ENCODE results near the gene GK. TPM values are rescaled to one million over a fixed set of nuclear protein-coding genes. Genes with fewer than 3 reads are reported as not detected.

The GK gene
- total RNA-seq, 2 donors from 2014 or later = 8.9 to 10.2 TPM

GRCh38 chrX:30661228-30661627 lies 8.0 kb downstream of the GK start:
- no peaks in the 10 kb centered on the region for H3K4me1 ChIP-seq (ENCODE audit: control insufficient read depth, insufficient read depth, low read length)
- 80 to 93% methylated on average over 1 to 6 of the region's 6 CpGs for WGBS, 2 experiments (ENCODE audit: insufficient coverage in 1 of 2, insufficient read length in 1 of 2)
- Mint-ChIP-seq H3K4me3 (no peak overlapping the region), H3K27ac (no peak overlapping the region), H3K4me1 (no peaks in the 10 kb centered on the region), H3K9me3 (no peaks in the 10 kb centered on the region), H3K36me3 (ENCODE audit: low read depth) (no peaks in the 10 kb centered on the region), H3K27me3 (ENCODE audit: insufficient read depth) (no peaks in the 10 kb centered on the region)
- no peak for DNase-seq
- H3K9ac ChIP-seq (ENCODE audit: extremely low read depth, low read length, poor library complexity, severe bottlenecking) = no peak overlapping the region
- TF ChIP-seq, protein P1, sequence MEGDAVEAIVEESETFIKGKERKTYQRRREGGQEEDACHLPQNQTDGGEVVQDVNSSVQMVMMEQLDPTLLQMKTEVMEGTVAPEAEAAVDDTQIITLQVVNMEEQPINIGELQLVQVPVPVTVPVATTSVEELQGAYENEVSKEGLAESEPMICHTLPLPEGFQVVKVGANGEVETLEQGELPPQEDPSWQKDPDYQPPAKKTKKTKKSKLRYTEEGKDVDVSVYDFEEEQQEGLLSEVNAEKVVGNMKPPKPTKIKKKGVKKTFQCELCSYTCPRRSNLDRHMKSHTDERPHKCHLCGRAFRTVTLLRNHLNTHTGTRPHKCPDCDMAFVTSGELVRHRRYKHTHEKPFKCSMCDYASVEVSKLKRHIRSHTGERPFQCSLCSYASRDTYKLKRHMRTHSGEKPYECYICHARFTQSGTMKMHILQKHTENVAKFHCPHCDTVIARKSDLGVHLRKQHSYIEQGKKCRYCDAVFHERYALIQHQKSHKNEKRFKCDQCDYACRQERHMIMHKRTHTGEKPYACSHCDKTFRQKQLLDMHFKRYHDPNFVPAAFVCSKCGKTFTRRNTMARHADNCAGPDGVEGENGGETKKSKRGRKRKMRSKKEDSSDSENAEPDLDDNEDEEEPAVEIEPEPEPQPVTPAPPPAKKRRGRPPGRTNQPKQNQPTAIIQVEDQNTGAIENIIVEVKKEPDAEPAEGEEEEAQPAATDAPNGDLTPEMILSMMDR (conservative IDR thresholded peaks at IDR 0.05) = peak; percentile 35
- H3K4me3 ChIP-seq (ENCODE audit: low read length) = no peak overlapping the region
- no peaks in the 10 kb centered on the region for H3K36me3 ChIP-seq (ENCODE audit: control insufficient read depth, insufficient read depth, low read length)
- no peak overlapping the region for H3K27ac ChIP-seq (ENCODE audit: low read depth, low read length)
- no peaks in the 10 kb centered on the region for H3K9me3 ChIP-seq (ENCODE audit: control insufficient read depth, low read length)
- H3K27me3 ChIP-seq (ENCODE audit: control insufficient read depth, insufficient read depth, low read length, poor library complexity, severe bottlenecking) = no peaks in the 10 kb centered on the region

GRCh38 chrX:30663322-30663721 lies 10.1 kb downstream of the GK start:
- Histone ChIP-seq H3K9ac (ENCODE audit: extremely low read depth, low read length, poor library complexity, severe bottlenecking) (no peak overlapping the region), H3K27me3 (ENCODE audit: control insufficient read depth, insufficient read depth, low read length, poor library complexity, severe bottlenecking) (no peaks in the 10 kb centered on the region), H3K4me3 (ENCODE audit: low read length) (no peak overlapping the region), H3K4me1 (ENCODE audit: control insufficient read depth, insufficient read depth, low read length) (no peaks in the 10 kb centered on the region), H3K9me3 (ENCODE audit: control insufficient read depth, low read length) (no peaks in the 10 kb centered on the region), H3K27ac (ENCODE audit: low read depth, low read length) (no peak overlapping the region), H3K36me3 (ENCODE audit: control insufficient read depth, insufficient read depth, low read length) (no peaks in the 10 kb centered on the region)
- H3K4me3 Mint-ChIP-seq = no peak overlapping the region
- H3K27me3 Mint-ChIP-seq (ENCODE audit: insufficient read depth) = no peaks in the 10 kb centered on the region
- no peaks in the 10 kb centered on the region for H3K9me3 Mint-ChIP-seq
- TF ChIP-seq, protein P1 (conservative IDR thresholded peaks at IDR 0.05) = no peak
- no peak overlapping the region for H3K27ac Mint-ChIP-seq
- no peaks in the 10 kb centered on the region for H3K4me1 Mint-ChIP-seq
- DNase-seq = no peak
- no peaks in the 10 kb centered on the region for H3K36me3 Mint-ChIP-seq (ENCODE audit: low read depth)
- WGBS, 2 experiments (ENCODE audit: insufficient coverage in 1 of 2, insufficient read length in 1 of 2) = 92% methylated on average over 2 of the region's 2 CpGs; no CpG with 5 or more reads in 1 of the 2 experiments

GRCh38 chrX:30665471-30665870 lies 12.2 kb downstream of the GK start:
- H3K9me3 Mint-ChIP-seq = no peaks in the 10 kb centered on the region
- H3K27me3 ChIP-seq (ENCODE audit: control insufficient read depth, insufficient read depth, low read length, poor library complexity, severe bottlenecking) = no peaks in the 10 kb centered on the region
- TF ChIP-seq, protein P1 (conservative IDR thresholded peaks at IDR 0.05) = no peak
- H3K4me3 ChIP-seq (ENCODE audit: low read length) = no peak overlapping the region
- H3K9me3 ChIP-seq (ENCODE audit: control insufficient read depth, low read length) = no peaks in the 10 kb centered on the region
- H3K4me3 Mint-ChIP-seq = no peak overlapping the region
- H3K27ac Mint-ChIP-seq = no peak overlapping the region
- H3K4me1 ChIP-seq (ENCODE audit: control insufficient read depth, insufficient read depth, low read length) = no peaks in the 10 kb centered on the region
- H3K36me3 ChIP-seq (ENCODE audit: control insufficient read depth, insufficient read depth, low read length) = no peaks in the 10 kb centered on the region
- H3K36me3 Mint-ChIP-seq (ENCODE audit: low read depth) = no peaks in the 10 kb centered on the region
- H3K27ac ChIP-seq (ENCODE audit: low read depth, low read length) = no peak overlapping the region
- no peaks in the 10 kb centered on the region for H3K27me3 Mint-ChIP-seq (ENCODE audit: insufficient read depth)
- H3K4me1 Mint-ChIP-seq = no peaks in the 10 kb centered on the region
- H3K9ac ChIP-seq (ENCODE audit: extremely low read depth, low read length, poor library complexity, severe bottlenecking) = no peak overlapping the region
- no peak for DNase-seq

Measured in endodermal cell (in vitro differentiated cells).